HuH-7 (cell line): Measurements from ENCODE around the gene TRIM71.
"Not testable (repeated sequence)": the region's sequence is repeated elsewhere in the genome, so short reads cannot be mapped to it uniquely, and the experiment has no call there.

Experiments
- DNase-seq: peaks from one replicate; pipeline ENCODE4 v3.0.0; 2011; ENCODE audit warnings: low spot score

TRIM71 gene

DNA sequence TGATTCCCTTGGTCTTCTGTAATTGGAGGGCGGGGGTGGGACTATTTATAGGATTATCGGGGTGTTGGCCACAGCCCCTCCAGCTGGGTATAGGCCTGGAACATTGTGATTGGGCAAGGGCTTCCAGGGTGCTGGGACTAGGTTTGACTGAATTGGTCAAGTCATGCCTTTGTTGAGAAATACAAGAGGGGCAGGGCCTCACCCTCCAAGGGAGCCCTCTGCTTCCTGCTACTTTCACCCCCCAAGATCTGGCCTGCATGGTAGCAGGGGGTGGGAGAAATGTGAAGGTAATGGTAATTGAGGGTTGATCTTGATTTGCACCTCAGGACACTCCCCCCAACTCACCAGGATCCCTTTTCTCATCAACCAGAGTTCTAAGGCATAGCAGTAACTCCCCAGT, 25.2 kb downstream of the TRIM71 start:
- DNase-seq = no peak

- no peak for DNase-seq
Observed at GRCh38 chr3:32843510-32844321, 25.9 kb downstream of the TRIM71 start.

- no peak for DNase-seq
Observed at GRCh38 chr3:32844322-32844654, 26.5 kb downstream of the TRIM71 start.

- DNase-seq = no peak
Observed at GRCh38 chr3:32844914-32845313, 27.1 kb downstream of the TRIM71 start.

GRCh38 chr3:32845546-32845945, 27.7 kb downstream of the TRIM71 start:
- DNase-seq = not testable (repeated sequence)

- DNase-seq = not testable (repeated sequence)
Observed at GRCh38 chr3:32847045-32847444, 29.2 kb downstream of the TRIM71 start.

- no peak for DNase-seq
Observed at GRCh38 chr3:32847528-32847927, 29.7 kb downstream of the TRIM71 start.

- DNase-seq = no peak
Observed at GRCh38 chr3:32848215-32848614, 30.4 kb downstream of the TRIM71 start.

GRCh38 chr3:32849046-32849445, 31.2 kb downstream of the TRIM71 start:
- DNase-seq = no peak

GRCh38 chr3:32850226-32850625, 32.4 kb downstream of the TRIM71 start:
- no peak for DNase-seq

- DNase-seq = no peak
Observed at GRCh38 chr3:32850636-32851035, 32.8 kb downstream of the TRIM71 start.

DNA sequence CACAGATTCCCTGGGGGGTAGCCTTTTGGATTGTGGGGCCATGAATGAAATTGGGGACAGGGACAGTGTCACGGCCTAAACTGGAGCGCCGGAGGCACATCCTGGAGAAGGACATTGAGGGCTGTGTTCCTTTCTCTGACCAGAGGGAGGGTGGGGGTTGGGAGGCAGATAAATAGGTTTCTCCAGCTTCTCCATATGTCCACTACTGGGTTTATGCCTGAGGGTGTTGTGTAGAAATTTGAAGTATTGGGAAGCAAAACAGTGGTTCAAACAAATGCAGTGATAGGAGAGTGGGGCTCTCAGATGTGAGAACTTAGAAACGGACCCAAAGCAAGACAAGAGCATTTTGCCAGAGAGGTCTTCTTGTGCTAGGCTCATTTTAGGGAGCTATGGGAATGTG, 34.3 kb downstream of the TRIM71 start:
- no peak for DNase-seq

DNA sequence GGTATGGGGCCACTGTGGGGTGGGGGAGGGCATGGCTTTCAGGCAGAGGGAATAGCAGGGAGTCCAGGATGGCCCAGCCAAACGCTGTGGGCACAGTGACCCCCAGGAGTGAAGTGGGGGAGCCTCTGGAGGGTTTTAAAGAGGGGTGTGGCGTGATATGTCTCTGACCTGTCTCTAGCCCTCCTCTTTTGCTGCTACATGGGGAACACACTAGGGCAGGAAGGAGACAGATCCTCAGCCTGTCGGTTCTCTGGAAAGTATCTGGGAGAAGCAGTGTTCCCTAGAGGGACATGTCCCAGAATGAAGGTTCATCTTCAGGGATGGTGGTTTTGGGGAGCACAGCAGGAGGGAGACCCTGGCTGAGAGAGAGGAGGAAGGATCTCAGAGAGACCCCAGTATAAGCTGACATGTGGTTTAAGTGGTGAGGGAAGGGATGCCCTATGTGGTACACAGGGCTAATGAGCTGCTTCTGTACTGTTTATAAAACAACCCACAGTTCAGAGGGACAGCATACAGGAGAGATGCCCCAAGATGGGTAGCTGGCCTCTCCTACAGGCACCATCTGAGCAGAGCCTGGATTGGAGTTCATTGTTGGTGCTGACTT, 37.7 kb downstream of the TRIM71 start:
- DNase-seq = no peak

DNA sequence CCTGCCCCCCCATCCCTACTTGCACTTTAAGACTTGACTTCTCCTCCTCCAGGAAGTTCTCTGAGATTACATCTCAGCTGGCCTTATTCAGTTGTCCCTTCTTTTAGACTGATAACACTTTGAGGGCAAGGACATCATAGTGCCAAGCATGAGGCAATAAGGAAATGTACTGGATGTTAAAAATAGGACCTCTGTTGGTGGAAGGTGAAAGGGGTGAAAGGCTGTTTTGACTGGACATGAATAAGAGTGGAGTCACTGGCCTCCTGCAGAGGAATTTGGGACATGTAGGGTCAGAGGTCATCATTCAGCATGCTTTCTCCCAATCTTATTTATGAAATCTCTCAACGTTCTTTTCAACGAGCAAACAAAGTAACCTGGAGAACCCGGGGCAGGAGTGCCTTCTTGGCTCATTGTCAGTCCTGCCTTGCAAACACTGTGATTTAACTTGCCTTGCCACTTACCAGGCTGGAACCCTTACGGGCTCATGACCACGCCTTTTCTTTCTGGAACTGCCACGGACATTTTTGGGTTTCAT, 38.6 kb downstream of the TRIM71 start:
- DNase-seq = no peak

GRCh38 chr3:32856901-32857507, 39.2 kb downstream of the TRIM71 start:
- no peak for DNase-seq

DNA sequence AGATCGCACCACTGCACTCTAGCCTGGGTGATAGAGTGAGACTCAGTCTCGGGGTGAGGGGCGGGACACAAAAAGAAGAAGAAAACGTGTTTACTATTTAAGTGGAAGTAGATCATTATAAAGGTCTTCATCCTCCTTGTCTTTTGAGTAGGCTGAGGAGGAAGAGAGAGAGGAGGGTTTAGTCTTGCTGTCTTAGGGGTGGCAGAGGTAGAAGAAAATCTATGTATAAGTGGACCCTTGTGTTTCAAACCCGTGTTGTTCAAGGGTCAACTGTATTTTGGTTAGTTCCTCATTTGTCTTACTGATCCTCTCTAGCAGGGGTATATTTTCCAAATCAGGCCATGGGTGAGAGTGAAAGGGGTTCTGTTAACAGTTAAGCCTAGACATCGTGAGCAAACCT, 40.1 kb downstream of the TRIM71 start:
- DNase-seq = no peak

DNA sequence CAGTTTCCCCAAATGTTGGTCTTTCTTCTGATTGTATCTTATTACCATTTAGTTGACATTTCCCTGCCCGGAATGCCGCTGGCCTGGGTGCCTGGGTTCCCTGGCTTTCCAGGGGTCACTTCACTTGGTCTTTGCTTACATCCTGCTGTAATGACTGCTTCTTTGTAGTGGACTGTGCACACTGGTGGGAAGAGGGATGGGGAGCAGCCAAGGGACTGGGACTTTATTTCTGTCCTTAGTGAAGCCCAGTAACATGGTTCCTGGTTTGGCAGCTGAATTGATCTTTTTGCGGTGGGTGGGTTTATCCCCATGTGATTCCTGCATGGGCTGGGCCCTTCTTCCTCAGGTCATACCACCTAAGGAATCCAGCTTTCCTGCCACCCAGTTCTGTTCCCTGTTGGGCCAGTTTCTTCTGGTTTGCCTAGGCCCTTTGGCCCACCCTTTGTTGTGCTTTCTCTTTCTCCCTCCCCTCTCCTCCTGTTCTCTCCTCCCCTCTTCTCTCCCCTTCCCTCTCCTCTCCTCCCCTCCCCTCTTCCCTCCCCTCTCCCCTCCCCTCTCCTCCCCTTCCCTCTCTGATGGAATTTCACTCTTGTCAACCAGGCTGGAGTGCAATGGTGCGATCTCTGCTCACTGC, 41.9 kb downstream of the TRIM71 start:
- DNase-seq = no peak

GRCh38 chr3:32860499-32860898, 42.7 kb downstream of the TRIM71 start:
- no peak for DNase-seq

GRCh38 chr3:32861681-32862080, 43.9 kb downstream of the TRIM71 start:
- DNase-seq = no peak

DNA sequence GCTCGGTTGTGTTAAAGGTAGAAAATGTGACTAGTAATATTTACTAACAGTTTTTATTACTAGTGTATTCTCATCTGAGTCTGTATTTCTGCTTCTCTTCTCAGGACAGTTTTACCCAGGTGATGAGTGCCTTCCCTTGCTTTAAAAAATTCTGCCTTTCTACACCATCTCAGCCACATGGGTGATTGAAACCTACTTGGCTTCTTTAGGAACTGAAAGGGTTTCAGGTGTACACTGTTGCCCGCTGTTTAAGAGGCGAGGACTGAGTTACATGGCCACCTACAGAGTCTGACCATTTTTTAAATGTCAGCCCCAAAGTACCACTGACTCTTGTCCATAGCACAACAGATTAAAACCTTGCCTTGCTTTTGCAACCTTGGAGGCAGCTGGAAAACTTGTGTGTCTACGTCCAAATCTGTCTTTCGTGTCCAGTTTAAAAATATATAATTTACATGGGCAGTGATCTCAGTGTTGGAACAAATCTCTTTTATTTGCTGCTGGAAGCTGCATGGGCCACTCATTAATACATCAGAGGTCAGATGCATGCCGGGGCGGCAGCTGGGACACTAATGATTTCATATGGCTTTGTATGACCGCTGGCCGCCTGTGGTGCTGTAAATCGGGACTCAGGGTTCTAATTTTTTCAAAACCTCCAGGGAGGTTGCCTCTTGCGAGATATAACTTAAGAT, 44.6 kb downstream of the TRIM71 start:
- no peak for DNase-seq

DNA sequence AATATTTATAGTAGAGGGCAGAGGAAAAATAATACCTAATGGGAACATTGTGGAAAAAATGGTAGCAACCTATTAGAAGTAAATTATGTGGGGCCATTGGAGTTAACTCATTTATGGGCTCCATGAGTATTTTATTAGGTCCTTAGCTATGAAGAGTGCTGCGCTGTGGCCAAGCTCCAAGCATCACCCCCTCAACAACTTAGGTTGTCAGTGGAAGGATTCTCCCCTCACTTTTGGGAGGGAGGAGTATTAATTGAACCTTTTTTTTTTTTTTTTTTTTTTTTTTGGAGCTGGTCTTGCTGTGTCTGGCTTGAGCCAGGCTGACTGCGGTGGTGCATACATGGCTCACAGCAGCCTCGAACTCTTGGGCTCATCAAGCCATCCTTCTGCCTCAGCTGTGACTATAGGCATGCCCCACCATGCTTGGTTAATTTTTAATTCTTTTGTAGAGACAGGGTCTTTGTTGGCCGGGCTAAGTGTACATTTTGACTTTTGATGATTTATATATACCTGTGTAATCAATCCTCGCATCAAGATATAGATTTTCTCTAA, 45.2 kb downstream of the TRIM71 start:
- DNase-seq = no peak

DNA sequence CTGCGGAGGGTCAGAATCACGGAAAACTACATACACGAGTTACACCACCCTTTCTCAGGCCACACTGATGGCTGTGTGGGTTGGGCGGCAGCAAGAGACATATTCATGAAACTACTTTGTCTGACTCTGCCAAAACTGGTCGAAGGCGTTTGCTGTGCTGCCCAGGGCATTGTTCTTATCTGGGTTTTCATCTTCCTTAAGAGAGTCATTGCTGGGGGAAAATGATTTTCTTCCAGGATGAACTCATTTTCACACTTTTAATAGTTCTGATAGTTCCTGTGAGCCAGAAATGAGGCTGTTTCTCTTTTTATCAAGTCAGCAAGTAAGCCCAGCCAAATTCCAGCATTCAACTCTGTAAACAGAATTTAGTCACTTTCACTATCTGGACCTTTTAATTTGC, 47.6 kb downstream of the TRIM71 start:
- DNase-seq = no peak
